Activated CD8-positive, alpha-beta memory T cell treated with anti-CD3 and anti-CD28 coated beads for 36 hours (primary cell): ENCODE results near the gene RNF175. TPM values are rescaled to one million over a fixed set of nuclear protein-coding genes. Genes with fewer than 3 reads are reported as not detected.
"Not testable (repeated sequence)": the region's sequence is repeated elsewhere in the genome, so short reads cannot be mapped to it uniquely, and the experiment has no call there.

Experiments used
- CTCF ChIA-PET: fragments of 350-600 bp; sonication (Branson Sonifier 250); formaldehyde crosslinking; loops from one replicate; lab custom pipeline; 2021; ENCODE audit warnings: antibody characterized with exemption; lab: Charles Lee
- POLR2A ChIA-PET: fragments of 350-600 bp; sonication (Branson Sonifier 250); formaldehyde crosslinking; loops from one replicate; lab custom pipeline; 2021; ENCODE audit warnings: antibody characterized with exemption; lab: Charles Lee
- total RNA-seq, 2 experiments: library from RNA; stranded (reverse); gene quantifications; one replicate each; pipeline ENCODE4 v1.2.3, GENCODE V29; 2021

Gene RNF175
- total RNA-seq, 2 experiments from 2014 or later = not detected

DNA sequence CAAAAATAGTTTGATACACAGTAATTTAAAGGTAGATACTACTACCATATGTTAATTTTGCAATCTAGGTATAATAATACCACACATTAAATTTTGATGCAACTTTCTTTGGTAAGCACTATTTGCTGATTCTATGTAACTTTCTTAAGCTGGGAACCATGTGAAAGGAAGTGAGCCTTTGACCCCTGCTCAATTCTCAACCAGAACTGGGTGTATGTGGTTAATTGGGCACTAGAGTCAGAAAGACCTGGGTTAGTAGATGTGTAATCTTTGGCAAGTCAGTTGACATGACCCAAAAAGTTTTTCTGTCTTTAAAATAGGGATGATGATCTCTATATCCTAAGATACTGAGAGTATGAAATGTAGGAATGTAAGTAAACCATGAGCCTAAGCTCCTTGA lies 53.3 kb downstream of the RNF175 start:
- ChIA-PET CTCF (no interaction called here), POLR2A (no interaction called here)

DNA sequence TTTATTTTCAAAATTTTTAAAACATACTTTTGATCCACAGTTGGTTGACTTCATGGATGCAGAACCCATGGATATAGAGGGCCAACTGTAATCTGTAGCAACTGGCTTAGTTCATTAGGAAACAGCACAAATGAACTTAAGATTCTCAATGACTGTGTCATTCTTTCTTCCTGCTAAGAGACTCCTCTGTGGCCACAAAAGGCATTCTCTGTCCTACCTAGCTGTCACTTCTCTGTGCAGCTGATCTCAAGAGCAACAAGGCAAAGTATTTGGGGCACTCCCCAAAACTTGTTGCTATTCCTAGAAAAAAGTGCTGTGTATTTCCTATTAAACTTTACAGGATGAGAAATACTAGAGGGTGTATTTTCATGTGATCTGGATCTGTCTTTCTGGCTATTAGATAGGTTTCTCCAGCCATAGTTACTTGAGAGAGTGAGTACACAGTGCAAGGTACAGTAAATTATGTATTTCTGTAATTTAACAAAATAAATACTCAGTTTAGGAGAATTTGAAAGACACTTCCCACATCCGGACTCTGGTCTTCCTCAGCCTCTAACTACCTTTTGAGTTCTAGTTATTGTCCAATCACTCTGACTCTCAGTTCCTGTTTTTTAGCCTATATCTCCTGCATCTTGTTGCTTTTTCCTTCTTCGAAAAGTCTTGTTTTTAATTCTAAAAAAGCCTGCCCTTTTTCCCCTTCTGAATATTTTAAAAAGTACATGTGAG lies 53.9 kb downstream of the RNF175 start:
- POLR2A ChIA-PET = no interaction called here
- CTCF ChIA-PET = no interaction called here

DNA sequence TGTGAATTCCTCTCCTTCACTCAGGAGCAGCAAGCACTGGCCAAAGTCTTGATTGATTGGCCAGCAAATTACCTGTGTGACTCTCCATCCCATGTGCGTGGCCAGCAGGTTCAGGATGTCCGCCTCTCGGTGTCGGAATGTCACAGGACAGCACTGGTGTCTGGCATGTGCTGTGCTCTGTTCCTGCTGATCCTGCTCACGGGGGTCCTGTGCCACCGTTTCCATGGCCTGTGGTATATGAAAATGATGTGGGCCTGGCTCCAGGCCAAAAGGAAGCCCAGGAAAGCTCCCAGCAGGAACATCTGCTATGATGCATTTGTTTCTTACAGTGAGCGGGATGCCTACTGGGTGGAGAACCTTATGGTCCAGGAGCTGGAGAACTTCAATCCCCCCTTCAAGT lies 55.3 kb downstream of the RNF175 start:
- CTCF ChIA-PET = no interaction called here
- POLR2A ChIA-PET = no interaction called here

DNA sequence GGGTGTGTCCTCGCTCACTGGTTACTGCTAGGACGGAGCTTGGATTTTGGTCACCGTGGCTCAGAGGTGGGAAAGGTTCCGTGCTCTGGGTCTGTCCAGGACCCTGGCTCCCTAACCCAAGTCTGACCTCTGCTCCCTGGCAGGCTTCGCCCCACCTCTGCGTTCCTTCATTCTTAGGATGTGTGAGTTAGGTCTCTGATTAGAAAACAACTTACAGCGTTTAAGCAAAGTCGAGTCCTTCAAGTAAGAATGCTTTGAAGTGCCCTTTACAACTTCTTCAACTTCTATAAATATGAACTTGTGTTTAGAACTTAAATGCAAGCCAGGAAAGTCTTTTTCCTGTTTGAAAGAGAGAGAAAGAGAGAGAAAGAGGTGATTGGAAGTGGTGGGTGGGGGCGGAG lies 74.9 kb downstream of the RNF175 start:
- ChIA-PET CTCF (no interaction called here), POLR2A (no interaction called here)

DNA sequence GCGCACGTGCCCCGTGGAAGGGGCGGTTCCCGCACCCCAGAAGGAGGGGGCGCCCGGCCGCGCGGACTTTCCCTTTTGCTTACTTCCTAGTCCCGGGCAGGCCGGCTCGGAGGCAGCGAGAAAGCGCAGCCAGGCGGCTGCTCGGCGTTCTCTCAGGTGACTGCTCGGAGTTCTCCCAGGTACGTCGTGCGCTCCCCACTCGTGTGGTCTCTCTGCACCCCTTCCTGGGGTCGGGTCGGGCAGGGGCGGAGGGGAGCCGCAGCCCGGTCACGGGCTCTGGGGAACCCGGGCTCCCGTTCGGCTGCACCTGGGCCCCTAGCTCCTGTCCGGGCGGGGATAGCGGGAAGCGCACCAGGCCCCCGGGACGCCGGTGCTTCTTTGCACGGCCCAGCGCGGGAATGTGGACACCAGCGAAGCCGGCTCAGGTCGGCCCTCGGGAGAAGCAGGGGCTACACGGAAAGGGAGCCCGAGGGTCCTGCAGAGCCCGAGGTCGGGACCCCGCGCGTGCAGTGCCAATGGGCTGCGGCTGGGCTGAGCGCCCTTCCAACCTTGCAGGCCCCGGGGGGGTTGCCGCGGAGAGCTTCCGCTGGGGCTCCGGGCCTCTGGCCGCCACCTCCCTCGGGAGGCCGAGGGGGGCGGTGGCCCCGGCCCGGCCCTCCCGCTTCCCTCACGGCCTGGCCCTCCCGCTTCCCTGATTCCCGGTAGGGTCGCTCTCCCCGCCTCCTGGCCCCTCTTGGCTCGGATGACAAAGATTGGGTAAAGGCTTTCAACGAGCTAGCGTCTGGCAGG lies 75.4 kb downstream of the RNF175 start, which contains the start of gene TLR2:
TSS of gene TLR2 (plus strand) at position 99 of the 789 bp plus-strand sequence. CDS start 18,628 bp downstream, outside the sequence.
- POLR2A ChIA-PET = no interaction called here

DNA sequence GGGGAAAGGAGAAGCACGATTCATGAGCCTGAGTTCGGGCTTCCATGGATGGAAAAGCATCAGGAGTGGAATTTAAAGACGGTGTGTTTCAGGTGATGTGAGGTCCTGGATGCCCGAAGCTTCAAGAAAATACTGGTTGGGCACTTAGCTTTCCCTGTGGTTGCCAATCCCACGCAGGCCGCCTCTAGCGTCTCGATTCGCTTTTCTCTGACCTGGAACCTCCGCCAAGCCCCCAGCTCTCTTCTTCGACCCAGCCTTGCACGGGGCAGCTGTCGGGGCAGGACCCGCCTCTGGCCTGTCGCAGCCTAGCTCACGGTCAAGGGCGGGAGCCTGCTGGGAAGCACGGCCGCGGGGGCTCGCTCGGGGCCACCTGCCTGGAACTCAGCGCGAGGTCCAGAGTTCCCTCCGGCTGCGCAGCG lies 76.1 kb downstream of the RNF175 start:
- CTCF ChIA-PET = interaction anchor here (0.9 kb wide), 1 partner anchor 10 kb away, joined by 3 read pairs; no protein-coding TSS in a partner anchor
- POLR2A ChIA-PET = no interaction called here

More for the DNA sequence above, 75.4 kb downstream of the RNF175 start, which contains the start of gene TLR2:
- CTCF ChIA-PET = interaction anchor here (0.9 kb wide), 1 partner anchor 10 kb away, joined by 3 read pairs; no protein-coding TSS in a partner anchor

DNA sequence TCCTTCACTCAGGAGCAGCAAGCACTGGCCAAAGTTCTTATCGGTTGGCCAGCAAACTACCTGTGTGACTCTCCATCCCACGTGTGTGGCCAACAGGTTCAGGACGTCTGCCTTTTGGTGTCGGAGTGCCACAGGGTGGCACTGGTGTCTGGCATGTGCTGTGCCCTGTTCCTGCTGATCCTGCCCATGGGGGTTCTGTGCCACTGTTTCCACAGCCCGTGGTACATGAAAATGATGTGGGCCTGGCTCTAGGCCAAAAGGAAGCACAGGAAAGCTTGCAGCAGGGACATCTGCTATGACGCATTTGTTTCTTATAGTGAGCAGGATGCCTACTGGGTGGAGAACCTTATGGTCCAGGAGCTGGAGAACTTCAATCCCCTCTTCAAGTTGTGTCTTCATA lies 80.3 kb downstream of the RNF175 start:
- CTCF ChIA-PET = interaction anchor here (0.9 to 1.1 kb wide), 2 partner anchors 9 to 16 kb away, joined by 3 read pairs; no protein-coding TSS in a partner anchor
- POLR2A ChIA-PET = no interaction called here

DNA sequence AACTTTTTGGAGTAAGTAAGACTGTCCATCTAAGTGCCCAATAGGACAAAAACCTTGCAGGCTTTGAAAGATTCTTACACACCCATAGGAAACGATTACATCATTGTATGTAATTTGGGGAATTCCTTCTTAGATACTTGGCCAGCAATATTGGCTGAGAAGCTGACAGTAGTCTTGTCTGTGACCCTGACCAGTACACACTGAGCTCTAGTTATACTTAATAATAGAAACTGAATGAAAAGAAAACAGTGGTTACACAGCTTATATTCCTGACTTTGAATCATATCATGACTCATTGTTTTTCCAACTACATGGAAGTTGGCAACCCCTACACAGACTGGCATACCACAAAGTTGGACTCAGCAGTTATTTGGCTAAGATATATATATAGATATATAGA lies 82.8 kb downstream of the RNF175 start:
- ChIA-PET POLR2A (no interaction called here), CTCF (no interaction called here)

DNA sequence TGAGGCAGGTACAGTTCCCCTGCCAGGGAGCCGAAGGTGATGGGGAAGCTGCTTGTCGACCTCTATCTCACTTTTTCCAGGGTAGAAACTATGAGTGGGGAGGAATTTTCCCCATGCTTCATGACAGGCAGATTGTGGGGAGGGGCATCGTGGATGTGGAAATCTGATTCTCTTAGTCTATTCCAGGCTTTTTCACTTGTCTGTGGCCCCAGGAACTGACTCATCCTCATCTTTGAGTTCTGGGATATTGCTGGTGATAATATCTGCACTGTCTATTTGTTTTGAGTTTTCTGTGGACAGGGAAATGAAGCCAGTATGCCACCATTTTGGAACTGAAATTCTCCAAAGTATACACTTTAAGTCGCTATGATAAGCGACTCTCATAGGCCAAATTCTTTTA lies 83.3 kb downstream of the RNF175 start:
- ChIA-PET POLR2A (no interaction called here), CTCF (no interaction called here)

DNA sequence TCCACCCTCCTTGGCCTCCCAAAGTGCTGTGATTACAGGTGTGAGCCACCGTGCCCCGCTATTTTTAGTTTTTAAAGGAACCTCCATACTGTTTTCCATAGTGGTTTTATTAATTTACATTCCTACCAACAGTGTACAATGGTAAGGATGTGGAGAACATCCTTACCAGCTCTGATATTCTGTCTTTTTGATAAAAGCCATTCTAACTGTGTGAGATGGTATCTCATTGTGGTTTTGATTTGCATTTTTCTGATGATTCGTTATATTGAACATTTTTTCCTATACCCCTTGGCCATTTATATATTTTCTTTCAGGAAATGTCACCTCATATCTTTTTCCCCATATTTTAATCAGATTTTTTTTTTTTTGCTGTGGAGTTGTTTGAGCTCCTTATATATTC lies 90.0 kb downstream of the RNF175 start:
- CTCF ChIA-PET = interaction anchor here (1.3 kb wide), 1 partner anchor 10 kb away, joined by 3 read pairs; no protein-coding TSS in a partner anchor
- POLR2A ChIA-PET = no interaction called here

DNA sequence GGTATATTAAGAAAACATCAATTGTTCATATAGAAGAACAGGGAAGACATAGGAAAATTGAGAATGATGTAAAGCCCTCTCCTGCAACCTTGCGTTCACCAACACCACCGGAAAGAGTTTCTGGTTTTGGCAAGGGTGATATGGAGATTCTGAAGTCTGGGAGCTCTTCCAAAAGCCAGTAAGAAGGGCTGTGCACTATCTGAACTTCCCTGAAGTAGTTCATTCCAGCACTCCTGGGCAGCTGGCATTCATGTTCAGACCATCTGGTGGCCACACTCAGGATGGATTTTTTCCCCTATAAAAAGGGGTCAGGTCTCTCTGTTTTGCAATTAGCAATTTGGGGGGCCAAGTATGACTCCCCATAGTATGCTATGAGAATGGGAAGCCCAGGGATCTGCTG lies 91.2 kb downstream of the RNF175 start:
- POLR2A ChIA-PET = no interaction called here
- CTCF ChIA-PET = no interaction called here

DNA sequence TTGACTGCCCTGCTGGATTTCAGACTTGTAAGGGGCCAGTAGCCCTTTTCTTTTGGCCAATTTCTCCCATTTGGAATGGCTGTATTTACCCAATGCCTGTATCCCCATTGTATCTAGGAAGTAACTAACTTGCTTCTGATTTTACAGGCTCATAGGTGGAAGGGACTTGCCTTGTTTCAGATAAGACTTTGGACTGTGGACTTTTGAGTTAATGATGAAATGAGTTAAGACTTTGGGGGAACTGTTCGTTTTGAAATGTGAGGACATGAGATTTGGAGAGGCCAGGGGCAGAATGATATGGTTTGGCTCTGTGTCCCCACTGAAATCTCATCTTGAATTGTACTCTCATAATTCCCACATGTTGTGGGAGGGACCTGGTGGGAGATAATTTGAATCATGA lies 93.3 kb downstream of the RNF175 start:
- POLR2A ChIA-PET, CTCF ChIA-PET: not testable (repeated sequence)

DNA sequence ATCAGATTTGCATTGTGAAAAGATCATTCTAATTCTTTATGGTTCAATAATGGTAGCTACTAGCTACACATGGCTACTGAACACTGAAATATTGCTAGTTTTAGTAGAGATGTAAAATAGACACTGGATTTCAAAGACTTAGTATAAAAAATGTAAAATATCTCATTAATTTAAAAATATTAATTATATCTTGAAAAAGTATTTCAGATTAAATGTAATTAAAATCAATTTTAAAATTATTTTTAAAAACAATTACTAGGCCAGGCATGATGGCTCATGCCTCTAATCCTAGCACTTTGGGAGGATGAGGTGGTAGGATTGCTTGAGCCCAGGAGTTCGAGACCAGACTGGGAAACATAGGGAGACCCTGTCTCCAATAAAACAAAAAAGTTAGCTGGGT lies 96.2 kb downstream of the RNF175 start:
- ChIA-PET CTCF (interaction anchor here (0.8 kb wide), 1 partner anchor 16 kb away, joined by 3 read pairs; no protein-coding TSS in a partner anchor), POLR2A (no interaction called here)

DNA sequence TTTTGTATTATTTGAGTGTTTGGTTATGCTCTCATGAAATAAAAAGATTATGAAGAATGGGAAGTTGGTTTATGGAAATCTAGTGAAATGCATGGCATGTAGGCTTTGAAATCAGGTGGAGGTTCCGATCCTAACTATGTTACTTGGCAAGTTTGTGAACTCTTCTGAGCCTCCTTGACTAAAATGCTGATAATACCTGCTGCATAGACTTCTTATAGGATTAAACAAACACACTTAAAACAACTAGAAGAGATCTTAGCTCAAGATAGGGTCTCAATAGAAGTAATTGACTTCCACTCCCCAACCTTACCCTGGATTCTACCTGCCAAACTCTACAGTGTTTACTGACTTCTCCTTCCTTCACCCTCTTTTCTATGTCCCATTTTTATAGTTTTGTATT lies 97.9 kb downstream of the RNF175 start:
- CTCF ChIA-PET = no interaction called here
- POLR2A ChIA-PET = no interaction called here

DNA sequence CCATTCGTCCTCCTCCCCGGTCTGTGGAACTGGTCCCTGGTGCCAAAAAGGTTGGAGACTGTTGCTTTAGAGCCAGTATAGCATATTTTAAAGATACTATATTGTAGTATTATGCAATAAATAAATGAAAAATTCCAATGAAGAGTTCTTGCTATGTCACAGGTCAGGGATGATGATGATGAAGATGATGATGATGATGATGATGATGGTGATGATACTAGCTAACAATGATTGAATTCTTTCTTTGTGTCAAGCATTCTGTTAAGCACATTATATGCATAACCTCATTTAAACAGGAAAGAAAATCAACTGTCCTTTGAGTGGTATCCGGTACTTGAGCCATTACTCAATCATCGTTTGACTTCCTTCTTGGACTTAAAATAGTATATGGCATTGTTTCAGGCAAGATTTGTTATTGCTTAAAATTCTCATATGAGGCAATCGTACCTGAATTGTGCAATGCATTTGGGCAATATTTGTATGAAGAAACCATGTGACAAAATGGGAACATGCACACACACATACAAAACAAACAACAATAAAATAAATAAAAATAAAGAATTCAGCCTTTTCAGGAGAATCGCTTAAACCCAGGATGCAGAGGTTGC lies 98.5 kb downstream of the RNF175 start:
- ChIA-PET CTCF (no interaction called here), POLR2A (no interaction called here)

Other genes starting within 250 kb of the RNF175 start
- gene TLR2, start 75.7 kb downstream of the RNF175 start, total RNA-seq = under 1 TPM; 0.23 TPM
- under 1 TPM in 1 of 2 experiments, not detected in 1; 0.13 TPM for gene SFRP2, start 29.1 kb upstream of the RNF175 start, total RNA-seq